Endothelial cell (in vitro differentiated cells): ENCODE data around the gene CDH18. TPM values are rescaled to one million over a fixed set of nuclear protein-coding genes. Genes with fewer than 3 reads are reported as not detected.

ENCODE experiments used
- DNase-seq: peaks from one replicate; pipeline ENCODE4 v3.0.0; 2021; ENCODE audit warnings: low spot score
- H3K27ac Mint-ChIP-seq: one replicate; pipeline ENCODE4 v1.8.0; 2021; ENCODE audit warnings: mixed read lengths, inconsistent platforms; ENCODE audit not compliant: unreplicated experiment
- H3K27me3 Mint-ChIP-seq: one replicate; pipeline ENCODE4 v1.8.0; 2021; ENCODE audit warnings: mild to moderate bottlenecking, moderate library complexity, mixed read lengths, inconsistent platforms; ENCODE audit not compliant: unreplicated experiment
- H3K36me3 Mint-ChIP-seq: one replicate; pipeline ENCODE4 v1.8.0; 2021; ENCODE audit warnings: mild to moderate bottlenecking, low read depth, mixed read lengths, inconsistent platforms; ENCODE audit not compliant: unreplicated experiment
- H3K4me1 Mint-ChIP-seq: one replicate; pipeline ENCODE4 v1.8.0; 2021; ENCODE audit warnings: mild to moderate bottlenecking, mixed read lengths, inconsistent platforms; ENCODE audit not compliant: unreplicated experiment
- H3K4me3 Mint-ChIP-seq: one replicate; pipeline ENCODE4 v1.8.0; 2021; ENCODE audit warnings: mild to moderate bottlenecking, mixed read lengths, inconsistent platforms; ENCODE audit not compliant: unreplicated experiment
- H3K9me3 Mint-ChIP-seq: one replicate; pipeline ENCODE4 v1.8.0; 2021; ENCODE audit warnings: mixed read lengths, inconsistent platforms; ENCODE audit not compliant: unreplicated experiment
- total RNA-seq: library from RNA; stranded (reverse); fragmentation: NEBNext Ultra II Directional; extraction: Animal tissue kit (Norgen Biotek cat#: 25700); gene quantifications from one replicate; pipeline ENCODE4 v1.2.1, GENCODE V29; 2021; ENCODE audit not compliant: unreplicated experiment
- TF ChIP-seq, protein P1 (sequence below): fragments of 200-600 bp; sonication (generic); IDR thresholded peaks from one replicate; pipeline ENCODE4 v1.5.0; 2021; ENCODE audit warnings: antibody characterized with exemption; ENCODE audit not compliant: unreplicated experiment

CDH18 gene
- total RNA-seq, 1 donor from 2014 or later, result 0.33 TPM

DNA sequence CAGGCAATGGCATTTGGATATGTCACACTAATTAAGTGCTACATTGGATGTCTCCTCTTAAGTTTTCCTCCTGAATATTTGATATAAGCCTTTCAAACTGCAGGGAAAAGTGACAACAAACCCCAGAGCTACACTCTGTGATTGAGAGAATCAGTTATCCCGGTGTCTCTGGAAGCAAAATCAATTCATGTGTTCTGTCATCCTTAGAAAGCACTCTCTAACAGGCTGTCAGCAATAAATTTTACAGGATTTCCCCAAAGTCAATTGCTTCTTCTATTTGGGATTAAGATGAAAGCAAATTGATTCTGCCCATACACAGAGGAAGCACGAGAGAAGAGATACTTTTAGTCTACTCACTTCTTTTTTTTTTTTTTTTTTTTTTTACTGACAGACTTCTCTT lies 332.4 kb downstream of the CDH18 start:
- DNase-seq, result no peak
- TF ChIP-seq, protein P1, sequence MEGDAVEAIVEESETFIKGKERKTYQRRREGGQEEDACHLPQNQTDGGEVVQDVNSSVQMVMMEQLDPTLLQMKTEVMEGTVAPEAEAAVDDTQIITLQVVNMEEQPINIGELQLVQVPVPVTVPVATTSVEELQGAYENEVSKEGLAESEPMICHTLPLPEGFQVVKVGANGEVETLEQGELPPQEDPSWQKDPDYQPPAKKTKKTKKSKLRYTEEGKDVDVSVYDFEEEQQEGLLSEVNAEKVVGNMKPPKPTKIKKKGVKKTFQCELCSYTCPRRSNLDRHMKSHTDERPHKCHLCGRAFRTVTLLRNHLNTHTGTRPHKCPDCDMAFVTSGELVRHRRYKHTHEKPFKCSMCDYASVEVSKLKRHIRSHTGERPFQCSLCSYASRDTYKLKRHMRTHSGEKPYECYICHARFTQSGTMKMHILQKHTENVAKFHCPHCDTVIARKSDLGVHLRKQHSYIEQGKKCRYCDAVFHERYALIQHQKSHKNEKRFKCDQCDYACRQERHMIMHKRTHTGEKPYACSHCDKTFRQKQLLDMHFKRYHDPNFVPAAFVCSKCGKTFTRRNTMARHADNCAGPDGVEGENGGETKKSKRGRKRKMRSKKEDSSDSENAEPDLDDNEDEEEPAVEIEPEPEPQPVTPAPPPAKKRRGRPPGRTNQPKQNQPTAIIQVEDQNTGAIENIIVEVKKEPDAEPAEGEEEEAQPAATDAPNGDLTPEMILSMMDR, result no peak

DNA sequence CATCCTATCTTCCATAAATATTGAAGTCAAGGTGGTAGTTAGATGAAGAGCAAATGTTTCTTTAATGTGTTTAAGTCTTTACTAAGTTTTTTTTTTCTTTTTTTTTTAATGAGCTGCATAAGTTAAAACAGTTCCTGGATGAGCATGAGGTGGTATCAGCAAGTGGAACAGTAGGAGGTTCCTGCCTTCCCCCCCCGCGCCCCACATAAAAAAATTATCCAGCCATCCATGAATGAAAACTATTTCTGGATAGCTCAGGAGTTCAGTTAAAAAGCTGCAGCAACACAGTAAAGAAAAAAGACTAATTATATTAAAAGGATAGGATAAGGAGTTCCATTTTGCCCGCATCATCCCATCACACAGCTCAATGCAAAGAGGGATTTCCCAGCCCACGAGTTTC lies 349.5 kb downstream of the CDH18 start:
- no peaks in the 10 kb centered on the region for H3K36me3 Mint-ChIP-seq

More for the DNA sequence above, 332.4 kb downstream of the CDH18 start:
- Mint-ChIP-seq H3K27me3 (no peaks in the 10 kb centered on the region), H3K4me3 (no peak overlapping the region), H3K27ac (no peak overlapping the region), H3K9me3 (no peaks in the 10 kb centered on the region), H3K36me3 (no peaks in the 10 kb centered on the region), H3K4me1 (no peaks in the 10 kb centered on the region)

DNA sequence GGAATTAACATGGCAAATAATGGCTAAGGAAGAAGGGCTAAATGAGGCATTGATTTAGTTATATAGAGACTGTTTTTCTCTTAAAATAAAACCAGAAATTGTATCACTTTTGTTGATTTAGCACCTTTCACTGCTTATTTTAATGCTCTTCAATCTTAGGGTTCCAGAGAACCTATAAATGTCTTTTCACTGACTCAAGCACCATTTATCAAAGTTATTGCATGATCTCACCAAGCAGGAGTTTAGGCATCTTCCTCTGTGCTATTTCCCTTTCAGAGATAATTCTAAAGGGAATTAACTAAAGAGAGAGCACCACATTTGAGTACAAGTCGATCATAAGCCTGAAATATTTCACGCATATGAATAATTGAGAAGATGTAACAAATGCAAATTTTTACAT lies 357.1 kb downstream of the CDH18 start:
- Mint-ChIP-seq H3K36me3 (no peaks in the 10 kb centered on the region), H3K27me3 (no peaks in the 10 kb centered on the region), H3K4me1 (no peaks in the 10 kb centered on the region), H3K27ac (no peak overlapping the region), H3K9me3 (no peaks in the 10 kb centered on the region), H3K4me3 (no peak overlapping the region)
- TF ChIP-seq, protein P1, result no peak
- DNase-seq, result no peak

More for the DNA sequence above, 349.5 kb downstream of the CDH18 start:
- Mint-ChIP-seq H3K27ac (no peak overlapping the region), H3K4me1 (no peaks in the 10 kb centered on the region), H3K4me3 (no peak overlapping the region), H3K27me3 (no peaks in the 10 kb centered on the region), H3K9me3 (no peaks in the 10 kb centered on the region)
- DNase-seq, result no peak
- TF ChIP-seq, protein P1, result no peak

DNA sequence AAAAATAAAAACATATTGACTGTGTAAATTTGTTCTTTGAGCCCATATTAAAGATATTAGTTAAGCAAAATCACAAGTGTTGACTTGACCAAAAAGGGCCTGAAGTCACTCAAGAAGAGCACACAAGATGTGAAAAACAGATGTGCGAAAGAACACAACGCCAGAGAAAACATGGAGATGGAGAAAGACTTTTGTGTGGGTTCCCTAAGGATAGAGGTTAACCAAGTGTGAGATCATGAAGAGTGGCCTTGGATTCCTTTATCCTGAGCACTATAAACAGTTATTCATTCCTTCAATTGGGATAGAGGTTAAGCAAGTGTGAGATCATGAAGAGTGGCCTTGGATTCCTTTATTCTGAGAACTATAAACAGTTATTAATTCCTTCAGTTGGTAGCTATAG lies 361.8 kb downstream of the CDH18 start:
- Mint-ChIP-seq H3K27ac (no peak overlapping the region), H3K9me3 (no peaks in the 10 kb centered on the region), H3K4me1 (no peaks in the 10 kb centered on the region), H3K4me3 (no peak overlapping the region), H3K36me3 (no peaks in the 10 kb centered on the region), H3K27me3 (no peaks in the 10 kb centered on the region)
- no peak for DNase-seq
- TF ChIP-seq, protein P1, result no peak

DNA sequence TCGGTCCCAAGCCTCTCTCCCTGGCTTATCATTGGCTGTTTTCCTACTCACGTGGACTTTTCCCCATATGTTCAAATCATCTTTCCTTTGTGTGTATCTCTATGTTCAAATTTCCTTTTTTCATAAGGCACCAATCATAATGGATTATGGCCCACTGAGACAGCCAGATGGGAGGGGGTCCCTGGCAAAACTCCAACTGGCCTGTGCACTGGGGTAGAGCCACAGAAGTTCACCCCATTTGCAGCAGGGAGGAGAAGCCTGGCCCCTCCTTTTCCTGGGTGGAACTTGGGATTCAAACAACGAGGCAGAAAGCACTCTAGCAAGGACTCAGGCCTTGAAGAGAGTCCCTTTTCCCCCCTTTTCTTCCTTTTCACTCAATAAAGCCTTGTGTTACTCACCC lies 362.4 kb downstream of the CDH18 start:
- TF ChIP-seq, protein P1, result no peak
- Mint-ChIP-seq H3K9me3 (no peaks in the 10 kb centered on the region), H3K27me3 (no peaks in the 10 kb centered on the region), H3K27ac (no peak overlapping the region), H3K4me1 (no peaks in the 10 kb centered on the region), H3K4me3 (no peak overlapping the region), H3K36me3 (no peaks in the 10 kb centered on the region)
- no peak for DNase-seq
